Stimulated activated CD4-positive, alpha-beta T cell treated with anti-CD3 and anti-CD28 coated beads, Interleukin-15, amount 100 ng/mL, for 24 hours (primary cell): ENCODE data around the gene DAGLA.
A peak's percentile ranks its signal among the peaks of the same experiment; 100 is the strongest.
"Not testable (repeated sequence)": the region's sequence is repeated elsewhere in the genome, so short reads cannot be mapped to it uniquely, and the experiment has no call there.

Experiments
- DNase-seq: peaks from one replicate; pipeline ENCODE4 v3.0.0-alpha.2; 2020

DAGLA gene

GRCh38 chr11:61666684-61667297, 13.4 kb upstream of the DAGLA start:
- no peak for DNase-seq

GRCh38 chr11:61667684-61668305, 12.4 kb upstream of the DAGLA start:
- no peak for DNase-seq

- DNase-seq: no peak
These were observed 10.8 kb upstream of the DAGLA start for GRCh38 chr11:61669417-61669816.

DNA sequence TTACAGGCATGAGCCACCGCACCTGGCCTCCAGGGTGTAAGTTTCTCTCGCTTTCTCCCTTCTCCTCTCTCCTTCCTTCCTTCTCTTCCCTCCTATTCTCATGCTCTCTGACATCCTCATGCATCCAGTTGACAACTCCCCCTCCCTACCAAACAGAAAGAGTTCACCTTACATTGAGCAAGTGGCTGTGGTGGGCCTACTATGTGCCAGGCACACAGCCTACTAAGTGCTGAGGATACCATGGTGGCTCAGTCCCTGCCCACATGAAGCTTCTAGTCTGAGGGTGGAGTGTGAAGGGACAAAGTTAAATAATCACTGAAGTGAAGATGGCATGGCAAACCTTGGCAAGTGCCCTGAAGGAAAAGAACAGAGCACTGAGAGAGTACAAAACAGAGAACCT, 9.6 kb upstream of the DAGLA start:
- DNase-seq: no peak

DNA sequence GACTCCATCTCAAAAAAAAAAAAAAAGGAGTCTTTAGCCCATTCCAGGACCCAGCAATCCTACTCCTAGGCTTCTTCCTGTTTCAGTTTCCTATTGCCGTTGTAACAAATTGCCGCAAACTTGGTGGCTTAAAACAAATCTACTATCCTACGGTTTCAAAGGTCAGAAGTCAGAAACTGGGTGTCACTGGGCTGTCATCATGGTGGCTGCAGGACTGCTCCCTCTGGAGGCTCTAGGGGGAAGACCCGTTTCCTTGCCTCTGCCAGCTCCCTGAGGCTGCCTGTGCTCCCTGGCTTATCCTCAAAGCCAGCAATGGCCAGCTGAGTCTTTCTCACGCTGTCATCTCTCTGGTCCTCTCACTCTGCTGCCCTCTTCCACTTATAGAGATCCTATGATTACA, 8.7 kb upstream of the DAGLA start:
- no peak for DNase-seq

DNA sequence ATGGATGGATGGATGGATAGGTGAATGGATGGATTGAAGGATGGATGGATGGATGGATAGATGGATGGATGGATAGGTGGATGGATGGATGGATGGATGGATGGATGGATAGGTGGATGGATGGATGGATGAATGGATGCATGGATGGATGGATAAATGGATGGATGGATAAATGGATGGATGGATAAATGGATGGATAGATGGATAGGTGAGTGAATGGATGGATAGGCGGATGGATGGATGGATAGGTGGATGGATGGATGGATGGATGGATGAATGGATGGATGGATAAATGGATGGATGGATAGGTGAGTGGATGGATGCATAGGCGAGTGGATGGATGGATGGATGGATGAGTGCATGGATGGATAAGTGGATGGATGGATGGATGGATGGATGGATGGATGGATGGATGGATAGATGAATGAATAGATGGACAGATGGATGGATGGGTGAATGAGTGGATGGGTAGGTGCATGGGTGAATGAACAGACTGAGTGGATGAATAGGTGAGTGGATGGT, 6.2 kb upstream of the DAGLA start:
- DNase-seq: not testable (repeated sequence)

GRCh38 chr11:61675826-61676225, 4.4 kb upstream of the DAGLA start:
- DNase-seq: no peak

GRCh38 chr11:61679296-61679695, 895 bp upstream of the DAGLA start:
- no peak for DNase-seq

DNA sequence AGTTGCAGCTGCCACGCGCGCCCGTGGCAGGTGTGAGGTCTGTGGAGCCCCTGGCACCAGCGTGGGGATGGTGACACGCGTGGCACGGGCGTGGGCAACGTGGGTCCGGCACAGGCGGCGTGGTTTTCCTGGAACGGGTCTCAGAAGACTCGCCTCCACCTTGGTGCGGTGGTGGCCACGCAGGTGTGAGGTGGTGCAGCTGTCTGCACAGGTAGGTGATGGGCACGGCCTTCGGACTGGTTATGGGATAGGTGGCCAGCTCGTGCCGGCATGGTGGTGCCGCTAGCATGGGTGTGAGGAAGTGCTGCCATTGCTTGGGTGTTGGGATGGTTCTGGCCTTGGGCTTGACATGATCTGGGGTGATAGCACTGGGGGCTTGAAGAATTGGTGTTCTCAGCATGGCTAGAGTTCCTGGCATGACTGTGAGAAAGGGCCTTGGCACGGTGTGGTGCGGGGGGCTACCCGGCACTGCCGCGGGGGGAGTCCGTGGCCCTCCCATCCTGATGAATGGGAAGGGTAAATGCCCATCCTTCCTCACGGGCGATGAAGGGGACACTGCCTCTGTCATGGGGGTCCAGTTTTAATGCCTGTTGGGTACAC, 531 bp downstream of the DAGLA start:
- no peak for DNase-seq

DNA sequence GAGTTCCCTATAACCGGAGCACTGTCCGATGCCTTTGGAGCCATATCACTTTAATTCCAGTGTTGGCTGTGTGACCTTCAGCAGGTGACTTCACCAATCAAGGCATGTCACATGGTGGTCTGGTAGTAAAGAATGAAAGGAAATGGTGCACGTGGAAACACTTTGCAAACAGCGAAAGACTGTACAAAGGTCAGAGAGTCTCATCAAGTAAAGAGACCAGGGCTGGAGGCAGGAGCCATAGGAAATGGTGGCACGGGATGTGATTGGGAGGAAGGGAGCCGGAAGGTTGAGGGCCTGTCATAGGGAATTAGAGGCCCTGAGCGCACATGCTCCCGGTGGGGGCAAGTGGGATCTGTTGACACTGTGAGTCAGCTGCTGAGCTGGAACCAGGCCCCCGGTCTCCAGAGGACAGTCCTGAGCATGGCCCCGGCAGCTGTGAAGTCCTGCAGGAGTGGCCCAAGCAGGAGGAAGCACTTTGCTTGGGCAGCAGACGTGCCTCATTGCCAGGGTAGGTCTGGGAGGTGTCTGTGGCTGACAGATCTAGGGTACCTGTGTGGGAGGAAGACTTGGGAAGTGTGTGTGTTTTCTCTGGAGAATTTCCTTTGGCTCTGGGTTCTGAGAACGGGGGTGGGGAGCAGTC, 2.0 kb downstream of the DAGLA start:
- DNase-seq: no peak

DNA sequence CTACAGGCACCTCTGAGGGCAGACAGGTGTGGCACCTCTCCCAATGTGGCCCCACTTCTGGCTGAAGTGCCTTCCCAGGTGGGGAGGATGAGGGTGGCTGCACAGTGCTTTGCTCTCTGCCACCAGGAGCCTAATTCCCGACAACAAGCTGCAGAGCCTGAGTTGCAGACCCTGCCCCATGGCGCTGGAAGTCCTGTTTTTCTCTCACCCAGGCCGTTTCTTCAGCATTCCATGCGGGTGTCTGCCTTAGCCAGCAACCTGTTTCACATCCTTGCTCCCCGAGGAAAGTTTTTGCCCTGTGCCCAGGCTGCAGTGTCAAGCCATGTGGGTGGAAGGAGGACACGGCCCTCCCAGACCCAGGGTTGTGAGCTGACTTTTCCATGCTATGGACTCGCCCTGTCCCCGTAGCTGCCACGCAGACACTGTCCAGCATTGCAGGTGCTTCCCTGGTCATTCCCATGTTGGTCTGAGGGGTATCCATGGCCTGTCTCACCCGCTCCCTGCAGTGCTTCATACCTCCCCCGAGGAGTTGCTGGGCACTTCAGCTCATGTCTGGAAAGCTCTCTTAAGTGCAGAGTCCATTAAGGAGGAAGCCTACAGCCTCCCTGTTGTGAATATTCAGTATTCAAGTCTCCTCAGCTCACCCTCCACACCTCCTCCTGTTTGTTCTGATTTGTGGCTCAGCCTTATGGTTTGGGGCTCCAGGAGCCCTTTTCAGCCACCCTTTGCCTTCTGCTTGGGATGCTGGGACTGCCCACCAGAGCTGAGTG, 2.9 kb downstream of the DAGLA start:
- no peak for DNase-seq

DNA sequence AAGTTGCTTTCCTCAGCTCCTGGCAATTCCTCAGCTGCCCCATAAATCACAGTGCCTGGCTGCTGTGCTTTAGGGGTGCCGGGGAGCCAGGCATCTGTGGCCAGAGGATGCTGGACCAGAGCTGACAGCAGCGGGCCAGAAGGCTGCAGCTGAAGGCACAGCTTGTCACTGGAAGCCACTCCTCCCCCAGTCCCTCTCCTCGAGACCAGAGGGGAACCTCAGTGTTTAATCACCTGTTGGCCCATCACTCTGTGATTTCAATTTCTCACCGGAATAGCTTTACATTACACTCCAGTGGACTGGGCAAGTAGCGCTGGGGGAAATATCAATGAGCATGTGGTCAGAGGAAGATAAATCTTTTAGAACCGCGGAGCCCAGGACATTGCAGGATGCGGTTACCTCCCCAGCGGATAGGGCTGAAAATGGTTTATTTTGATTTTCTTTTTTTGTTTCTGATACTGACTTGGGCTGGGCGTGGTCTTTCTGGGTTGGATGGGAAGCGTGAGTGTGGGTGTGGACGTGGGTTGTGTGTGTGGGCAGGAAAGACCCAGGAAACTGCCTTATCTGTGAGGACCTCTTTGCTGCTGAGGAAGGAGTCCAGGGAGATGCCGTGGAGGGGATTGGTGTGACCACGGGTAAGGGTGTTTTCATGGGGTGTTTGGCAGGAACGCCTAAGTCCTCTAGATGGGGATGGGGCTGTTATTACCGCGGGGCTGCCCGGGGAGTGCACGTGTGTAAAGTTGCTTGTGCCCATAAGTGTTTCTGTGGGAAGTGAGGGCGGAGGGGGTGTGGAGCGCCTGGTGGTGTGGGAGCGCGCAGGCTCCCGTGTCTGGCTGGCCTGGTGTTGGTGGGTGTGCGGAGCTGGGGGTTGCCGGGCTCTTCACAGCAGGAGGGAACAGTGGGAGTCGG, 4.0 kb downstream of the DAGLA start:
- peak; percentile 23 for DNase-seq

DNA sequence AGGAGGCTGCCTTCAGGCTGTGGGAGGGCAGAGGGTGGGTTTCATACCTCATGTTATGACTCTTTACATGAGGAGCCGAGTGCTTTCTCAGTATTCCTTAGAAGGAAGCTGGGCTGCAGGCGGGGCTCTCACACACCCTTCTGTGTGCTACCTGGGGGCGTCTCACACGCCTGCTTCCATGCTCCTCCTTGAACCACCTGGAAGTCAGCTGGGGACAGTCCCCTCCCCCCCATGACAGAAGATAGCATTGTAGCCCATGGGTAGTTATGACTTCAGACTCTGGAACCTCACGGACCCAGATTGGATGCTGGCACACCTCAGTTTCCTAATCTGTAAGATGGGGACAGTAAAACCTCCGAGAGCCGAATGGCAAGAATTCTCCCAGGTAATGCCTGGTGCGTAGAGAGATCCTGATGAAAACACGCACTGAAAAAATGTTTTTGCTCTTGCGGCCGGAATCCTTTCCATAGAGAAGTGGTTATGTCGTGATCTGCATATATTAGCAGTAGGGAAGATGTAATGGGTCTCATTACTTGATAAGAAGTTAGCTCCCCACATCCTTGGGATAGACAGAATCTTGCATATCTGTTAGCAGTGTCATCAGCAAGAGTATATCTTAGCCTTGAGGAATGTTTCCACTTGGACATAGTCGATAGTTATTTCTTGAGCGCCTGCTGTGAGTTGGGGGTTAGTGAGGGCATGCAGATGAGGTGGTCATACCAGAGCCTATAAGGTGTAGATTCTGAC, 4.9 kb downstream of the DAGLA start:
- no peak for DNase-seq

- peak; percentile 27 for DNase-seq
These were observed 5.4 kb downstream of the DAGLA start for GRCh38 chr11:61685617-61685967.

DNA sequence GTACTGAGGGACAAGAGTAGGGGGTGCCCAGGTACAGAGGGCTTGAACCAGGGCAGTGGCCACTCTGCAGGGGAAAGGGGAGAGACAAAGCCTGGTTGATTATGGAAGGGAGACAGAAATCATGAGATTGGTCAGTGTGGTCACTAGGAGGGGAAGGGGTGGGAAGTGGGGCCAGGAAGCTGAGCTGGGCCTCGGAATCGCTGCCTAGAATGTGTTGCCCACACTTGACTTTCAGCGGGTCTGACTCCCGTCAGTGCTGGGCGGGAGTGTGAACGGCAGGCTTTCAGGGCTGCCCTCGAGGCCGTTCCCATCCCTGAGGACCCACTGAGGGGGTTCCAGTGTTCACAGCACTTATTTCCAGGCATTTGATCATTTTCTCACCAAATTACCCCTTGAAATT, 5.9 kb downstream of the DAGLA start:
- no peak for DNase-seq

DNA sequence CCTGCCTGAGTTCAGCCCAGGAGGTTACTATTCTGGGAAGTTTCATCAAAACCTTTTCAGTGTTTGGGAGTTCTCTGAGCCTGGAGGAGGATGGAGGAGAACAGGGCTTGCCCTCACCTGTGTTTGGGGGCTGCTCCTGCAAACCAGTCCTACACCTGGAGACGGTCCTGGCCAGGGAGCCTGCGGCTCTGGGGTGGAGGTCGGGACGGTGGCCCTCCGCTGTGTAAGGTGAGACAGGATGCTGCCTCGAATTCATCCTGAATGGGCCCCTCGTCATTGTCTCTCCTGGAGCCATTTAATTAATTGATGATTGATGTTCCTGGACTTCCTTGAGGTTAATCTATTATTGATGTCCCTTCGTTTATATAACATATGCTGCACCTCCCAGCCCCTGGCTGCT, 6.3 kb downstream of the DAGLA start:
- no peak for DNase-seq

- DNase-seq: no peak
These were observed 7.2 kb downstream of the DAGLA start for GRCh38 chr11:61687420-61687819.

- DNase-seq: no peak
These were observed 8.4 kb downstream of the DAGLA start for GRCh38 chr11:61688365-61689163.

DNA sequence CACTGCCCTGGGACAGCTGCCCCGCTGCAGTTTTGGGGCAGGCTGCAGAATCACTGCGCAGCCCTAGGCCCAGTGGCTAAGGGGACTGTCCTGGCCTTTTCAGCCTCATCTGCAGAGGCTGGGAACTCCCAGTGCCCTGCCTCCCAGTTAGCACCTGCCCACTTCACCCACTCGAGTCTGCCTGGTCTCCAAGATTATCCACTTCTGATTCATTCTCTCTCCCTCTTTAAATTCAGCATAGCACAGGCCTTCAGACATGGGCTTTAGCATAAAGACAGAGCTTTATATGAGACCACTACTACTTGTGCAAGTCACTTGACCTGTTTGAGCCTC, 8.9 kb downstream of the DAGLA start:
- DNase-seq: no peak

DNA sequence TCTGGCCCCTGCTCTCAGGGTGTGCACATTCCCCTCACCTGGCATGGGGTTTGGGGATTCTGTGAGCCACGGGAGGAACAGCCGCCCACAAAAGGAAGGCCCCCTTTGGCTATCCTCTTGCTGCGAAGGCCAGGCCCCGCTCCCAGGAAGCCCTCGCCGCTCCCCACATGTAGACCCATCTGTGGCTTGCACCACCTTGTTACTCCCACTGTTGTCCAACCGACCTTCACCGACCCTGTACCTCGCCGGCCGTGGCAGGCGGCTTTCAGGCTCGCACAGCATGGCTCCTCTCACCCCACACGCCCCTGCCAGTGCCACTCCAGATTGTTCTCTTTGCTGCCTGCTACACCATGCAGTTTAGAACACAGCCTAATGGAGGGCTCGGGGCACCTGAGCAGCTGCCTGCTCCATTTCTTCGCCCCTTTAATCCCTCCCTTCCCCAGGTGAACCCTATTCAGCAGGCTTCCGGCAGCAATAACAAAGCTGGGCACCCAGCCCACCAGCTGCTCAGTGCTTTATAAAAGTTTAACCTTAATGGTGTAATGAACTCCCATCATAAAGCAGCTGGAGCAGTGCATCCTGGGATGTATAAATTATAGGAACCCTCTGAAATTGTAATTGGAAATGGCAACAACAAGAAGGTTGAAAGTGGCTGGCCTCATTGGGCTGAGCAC, 10.7 kb downstream of the DAGLA start:
- no peak for DNase-seq
